HG03066 (cell line): ENCODE results near the gene SH3BP1.
A peak's percentile ranks its signal among the peaks of the same experiment; 100 is the strongest.
"Not testable (repeated sequence)": the region's sequence is repeated elsewhere in the genome, so short reads cannot be mapped to it uniquely, and the experiment has no call there.

Source experiments
- ATAC-seq: cut with Tn5 transposase; IDR thresholded peaks from one replicate; pipeline ENCODE4 v1.9.1; 2021; ENCODE audit warnings: low read depth; ENCODE audit not compliant: unreplicated experiment

SH3BP1 gene

GRCh38 chr22:37656583-37656982, 17.1 kb downstream of the SH3BP1 start:
- not testable (repeated sequence) for ATAC-seq

- no peak for ATAC-seq
Observed at GRCh38 chr22:37657590-37658132, 18.2 kb downstream of the SH3BP1 start.

GRCh38 chr22:37658133-37659065, 18.9 kb downstream of the SH3BP1 start, which contains the start of gene PDXP:
PDXP (plus strand) TSS chr22:37658723; CDS start chr22:37658783, 60 bp downstream.
- ATAC-seq = peak; percentile 89

GRCh38 chr22:37659066-37659896, 19.8 kb downstream of the SH3BP1 start:
- no peak for ATAC-seq

GRCh38 chr22:37659897-37660708, 20.6 kb downstream of the SH3BP1 start:
- ATAC-seq = no peak

GRCh38 chr22:37660709-37661045, 21.2 kb downstream of the SH3BP1 start:
- no peak for ATAC-seq

GRCh38 chr22:37661160-37661924, 21.9 kb downstream of the SH3BP1 start:
- ATAC-seq = no peak

- no peak for ATAC-seq
Observed at GRCh38 chr22:37662039-37662438, 22.6 kb downstream of the SH3BP1 start.

- no peak for ATAC-seq
Observed at GRCh38 chr22:37663521-37664140, 24.2 kb downstream of the SH3BP1 start.

- ATAC-seq = no peak
Observed at GRCh38 chr22:37664249-37665101, 25.0 kb downstream of the SH3BP1 start.

- ATAC-seq = no peak
Observed at GRCh38 chr22:37665487-37665886, 26.0 kb downstream of the SH3BP1 start.

GRCh38 chr22:37669586-37669985, 30.1 kb downstream of the SH3BP1 start:
- no peak for ATAC-seq

- ATAC-seq = no peak
Observed at GRCh38 chr22:37672206-37672919, 32.9 kb downstream of the SH3BP1 start.

- no peak for ATAC-seq
Observed at GRCh38 chr22:37672920-37673455, 33.5 kb downstream of the SH3BP1 start.

GRCh38 chr22:37674248-37674647, 34.8 kb downstream of the SH3BP1 start:
- ATAC-seq = no peak

GRCh38 chr22:37674951-37675929, 35.8 kb downstream of the SH3BP1 start, which contains the start of gene LGALS1:
LGALS1 (plus strand) TSS chr22:37675636; CDS start chr22:37675703, 67 bp downstream.
- peak; percentile 40 for ATAC-seq
